ENCODE measurements around the gene IL18RAP.

The IL18RAP gene

DNA sequence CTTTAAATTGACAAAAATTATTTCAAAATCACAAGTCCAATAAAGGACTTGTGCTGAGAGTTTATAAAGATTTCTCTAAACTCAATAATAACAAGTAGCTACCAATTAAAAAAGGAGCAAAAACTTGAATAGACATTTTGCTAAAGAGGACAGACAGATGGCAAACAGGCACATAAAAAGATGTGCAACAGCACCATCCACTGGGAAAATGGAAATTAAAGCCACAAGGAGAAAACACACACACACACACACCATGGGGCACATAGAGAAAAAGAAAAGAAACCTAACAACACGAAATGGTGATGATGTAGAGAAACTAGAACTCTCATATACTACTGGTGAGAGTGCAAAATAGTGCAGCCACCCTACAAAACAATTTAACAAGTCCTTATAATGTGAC lies 37.5 kb downstream of the IL18RAP start:
- TF ChIP-seq ZNF274 (IDR thresholded peaks at IDR 0.05; ENCODE audit: low read depth, low read length) (no peak), YY1 (IDR thresholded peaks at IDR 0.05; ENCODE audit: insufficient read depth, insufficient read length) (no peak), SUZ12 (IDR thresholded peaks at IDR 0.05; ENCODE audit: extremely low read depth, insufficient read depth, insufficient read length) (no peak)

GRCh38 chr2:102461188-102461587 lies 38.2 kb downstream of the IL18RAP start:
- H3K27me3 ChIP-seq (ENCODE audit: insufficient read depth, insufficient read length) = no peaks in the 10 kb centered on the region
- DNase-seq (ENCODE audit: low read depth, low spot score) = no peak
- no peaks in the 10 kb centered on the region for H3K9me3 ChIP-seq (ENCODE audit: insufficient read depth, low read length)
- TF ChIP-seq SUZ12 (IDR thresholded peaks at IDR 0.05; ENCODE audit: extremely low read depth, insufficient read depth, insufficient read length) = no peak
- no peak for TF ChIP-seq ZNF274 (IDR thresholded peaks at IDR 0.05; ENCODE audit: low read depth, low read length)
- TF ChIP-seq YY1 (IDR thresholded peaks at IDR 0.05; ENCODE audit: insufficient read depth, insufficient read length) = no peak
- no peak overlapping the region for H3K9ac ChIP-seq (ENCODE audit: insufficient read length, low read depth)
- H3K4me1 ChIP-seq (ENCODE audit: insufficient read depth, insufficient read length) = no peaks in the 10 kb centered on the region
- H3K36me3 ChIP-seq (ENCODE audit: insufficient read depth, insufficient read length, low read length) = no peaks in the 10 kb centered on the region
- no peak overlapping the region for H3K4me3 ChIP-seq (ENCODE audit: insufficient read length, low read depth)

More for the DNA sequence above, 37.5 kb downstream of the IL18RAP start:
- no peaks in the 10 kb centered on the region for H3K27me3 ChIP-seq (ENCODE audit: insufficient read depth, insufficient read length)
- no peak for DNase-seq (ENCODE audit: low read depth, low spot score)
- H3K9me3 ChIP-seq (ENCODE audit: insufficient read depth, low read length) = no peaks in the 10 kb centered on the region
- no peaks in the 10 kb centered on the region for H3K36me3 ChIP-seq (ENCODE audit: insufficient read depth, insufficient read length, low read length)
- no peak overlapping the region for H3K9ac ChIP-seq (ENCODE audit: insufficient read length, low read depth)
- H3K4me1 ChIP-seq (ENCODE audit: insufficient read depth, insufficient read length) = no peaks in the 10 kb centered on the region
- H3K4me3 ChIP-seq (ENCODE audit: insufficient read length, low read depth) = no peak overlapping the region

DNA sequence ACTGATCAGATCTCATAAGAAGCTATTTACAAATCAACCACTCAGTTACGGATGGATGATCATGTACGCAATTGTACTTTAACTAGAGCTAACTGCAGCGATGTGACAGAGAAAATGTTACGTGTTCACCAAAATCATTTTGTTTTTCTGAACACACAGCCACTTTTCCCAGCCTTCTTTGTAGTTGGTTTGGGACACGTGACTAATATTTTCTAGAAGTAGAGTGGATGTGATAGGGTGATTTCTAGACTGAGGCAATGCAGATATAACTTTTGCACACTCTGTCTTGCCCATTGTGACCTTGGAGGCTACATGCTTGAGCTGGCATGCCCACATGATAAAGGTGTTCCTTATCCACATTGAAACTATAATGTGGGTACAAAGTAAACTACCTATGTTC lies 40.2 kb downstream of the IL18RAP start:
- no peaks in the 10 kb centered on the region for H3K4me1 ChIP-seq (ENCODE audit: insufficient read depth, insufficient read length)
- no peaks in the 10 kb centered on the region for H3K27me3 ChIP-seq (ENCODE audit: insufficient read depth, insufficient read length)
- no peak for DNase-seq (ENCODE audit: low read depth, low spot score)
- H3K36me3 ChIP-seq (ENCODE audit: insufficient read depth, insufficient read length, low read length) = no peaks in the 10 kb centered on the region
- TF ChIP-seq SUZ12 (IDR thresholded peaks at IDR 0.05; ENCODE audit: extremely low read depth, insufficient read depth, insufficient read length) (no peak), YY1 (IDR thresholded peaks at IDR 0.05; ENCODE audit: insufficient read depth, insufficient read length) (no peak), ZNF274 (IDR thresholded peaks at IDR 0.05; ENCODE audit: low read depth, low read length) (no peak)
- no peak overlapping the region for H3K4me3 ChIP-seq (ENCODE audit: insufficient read length, low read depth)
- H3K9ac ChIP-seq (ENCODE audit: insufficient read length, low read depth) = no peak overlapping the region
- no peaks in the 10 kb centered on the region for H3K9me3 ChIP-seq (ENCODE audit: insufficient read depth, low read length)

GRCh38 chr2:102470168-102470567 lies 47.2 kb downstream of the IL18RAP start:
- Histone ChIP-seq H3K4me1 (ENCODE audit: insufficient read depth, insufficient read length) (no peaks in the 10 kb centered on the region), H3K9me3 (ENCODE audit: insufficient read depth, low read length) (peaks cover 18% of the 10 kb centered on the region), H3K4me3 (ENCODE audit: insufficient read length, low read depth) (no peak overlapping the region), H3K27me3 (ENCODE audit: insufficient read depth, insufficient read length) (no peaks in the 10 kb centered on the region), H3K36me3 (ENCODE audit: insufficient read depth, insufficient read length, low read length) (no peaks in the 10 kb centered on the region), H3K9ac (ENCODE audit: insufficient read length, low read depth) (no peak overlapping the region)
- no peak for DNase-seq (ENCODE audit: low read depth, low spot score)
- TF ChIP-seq SUZ12 (IDR thresholded peaks at IDR 0.05; ENCODE audit: extremely low read depth, insufficient read depth, insufficient read length) = no peak
- no peak for TF ChIP-seq YY1 (IDR thresholded peaks at IDR 0.05; ENCODE audit: insufficient read depth, insufficient read length)
- TF ChIP-seq ZNF274 (IDR thresholded peaks at IDR 0.05; ENCODE audit: low read depth, low read length) = no peak

DNA sequence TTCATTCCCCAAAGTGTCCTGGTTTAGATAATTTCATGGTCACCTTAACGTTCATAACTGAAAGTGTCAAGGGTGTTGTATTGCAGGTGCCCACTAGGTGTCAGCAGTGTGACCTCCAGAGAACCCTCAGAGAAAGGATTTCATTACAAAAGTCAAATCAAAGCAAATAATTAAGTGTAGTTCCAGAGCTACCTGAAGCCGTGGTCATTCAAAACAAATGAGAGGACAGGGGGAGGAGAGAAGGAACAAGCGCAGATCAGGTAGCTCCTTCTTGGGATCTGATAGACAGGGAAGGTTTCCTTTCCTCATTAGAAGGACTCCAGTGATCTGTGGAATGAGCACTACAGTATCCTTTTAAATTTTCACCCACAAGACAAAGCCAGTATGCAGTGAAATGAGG lies 50.1 kb downstream of the IL18RAP start, which contains the start of gene SLC9A4:
TSS of gene SLC9A4 (plus strand) at position 207 of the 400 bp plus-strand sequence. CDS start 534 bp downstream, outside the sequence.
- TF ChIP-seq ZNF274 (IDR thresholded peaks at IDR 0.05; ENCODE audit: low read depth, low read length) (no peak), YY1 (IDR thresholded peaks at IDR 0.05; ENCODE audit: insufficient read depth, insufficient read length) (no peak), SUZ12 (IDR thresholded peaks at IDR 0.05; ENCODE audit: extremely low read depth, insufficient read depth, insufficient read length) (no peak)
- Histone ChIP-seq H3K36me3 (ENCODE audit: insufficient read depth, insufficient read length, low read length) (no peaks in the 10 kb centered on the region), H3K4me1 (ENCODE audit: insufficient read depth, insufficient read length) (no peaks in the 10 kb centered on the region), H3K4me3 (ENCODE audit: insufficient read length, low read depth) (no peak within 1 kb of the TSS), H3K9ac (ENCODE audit: insufficient read length, low read depth) (no peak within 1 kb of the TSS), H3K9me3 (ENCODE audit: insufficient read depth, low read length) (peaks cover 18% of the 10 kb centered on the region), H3K27me3 (ENCODE audit: insufficient read depth, insufficient read length) (no peaks in the 10 kb centered on the region)
- DNase-seq (ENCODE audit: low read depth, low spot score) = no peak

- H3K4me1 ChIP-seq (ENCODE audit: insufficient read depth, insufficient read length) = no peaks in the 10 kb centered on the region
- DNase-seq (ENCODE audit: low read depth, low spot score) = no peak
- no peaks in the 10 kb centered on the region for H3K36me3 ChIP-seq (ENCODE audit: insufficient read depth, insufficient read length, low read length)
- H3K9ac ChIP-seq (ENCODE audit: insufficient read length, low read depth) = no peak overlapping the region
- no peak overlapping the region for H3K4me3 ChIP-seq (ENCODE audit: insufficient read length, low read depth)
- H3K27me3 ChIP-seq (ENCODE audit: insufficient read depth, insufficient read length) = no peaks in the 10 kb centered on the region
- no peak for TF ChIP-seq ZNF274 (IDR thresholded peaks at IDR 0.05; ENCODE audit: low read depth, low read length)
- TF ChIP-seq SUZ12 (IDR thresholded peaks at IDR 0.05; ENCODE audit: extremely low read depth, insufficient read depth, insufficient read length) = no peak
- no peak for TF ChIP-seq YY1 (IDR thresholded peaks at IDR 0.05; ENCODE audit: insufficient read depth, insufficient read length)
- H3K9me3 ChIP-seq (ENCODE audit: insufficient read depth, low read length) = peaks cover 18% of the 10 kb centered on the region
These were observed 50.7 kb downstream of the IL18RAP start for GRCh38 chr2:102473631-102474030.

- TF ChIP-seq YY1 (IDR thresholded peaks at IDR 0.05; ENCODE audit: insufficient read depth, insufficient read length) (no peak), SUZ12 (IDR thresholded peaks at IDR 0.05; ENCODE audit: extremely low read depth, insufficient read depth, insufficient read length) (no peak), ZNF274 (IDR thresholded peaks at IDR 0.05; ENCODE audit: low read depth, low read length) (no peak)
- H3K9ac ChIP-seq (ENCODE audit: insufficient read length, low read depth) = no peak overlapping the region
- no peaks in the 10 kb centered on the region for H3K36me3 ChIP-seq (ENCODE audit: insufficient read depth, insufficient read length, low read length)
- DNase-seq (ENCODE audit: low read depth, low spot score) = no peak
- H3K4me3 ChIP-seq (ENCODE audit: insufficient read length, low read depth) = no peak overlapping the region
- H3K9me3 ChIP-seq (ENCODE audit: insufficient read depth, low read length) = peaks cover 11% of the 10 kb centered on the region
- no peaks in the 10 kb centered on the region for H3K27me3 ChIP-seq (ENCODE audit: insufficient read depth, insufficient read length)
- no peaks in the 10 kb centered on the region for H3K4me1 ChIP-seq (ENCODE audit: insufficient read depth, insufficient read length)
These were observed 51.8 kb downstream of the IL18RAP start for GRCh38 chr2:102474785-102475184.
